Natural killer cell (primary cell): ENCODE results near the gene ULK4. TPM values are rescaled to one million over a fixed set of nuclear protein-coding genes. Genes with fewer than 3 reads are reported as not detected.

ENCODE experiments used
- ATAC-seq, 3 donors: fragments of 150-1000 bp in 2 of 3; fragments of 200-7000 bp in 1 of 3; cut with Tn5 transposase; 1 replicate in 1 of 3; 2 replicates in 2 of 3; pipeline ENCODE4 v1.10.0; 2021; ENCODE audit warnings: mild to moderate bottlenecking in 2 of 3, moderate library complexity in 2 of 3
- DNase-seq, 2 donors: peaks; one replicate each; pipeline versions ENCODE4 v3.0.0 to v3.0.0-alpha.2; 2013 to 2021; ENCODE audit warnings: mixed read lengths in 1 of 2
- H3K27ac ChIP-seq: one replicate; pipeline ENCODE4 v1.5.1; 2013; ENCODE audit warnings: mild to moderate bottlenecking, low read length
- H3K27me3 ChIP-seq: one replicate; pipeline ENCODE4 v1.6.1; 2013; ENCODE audit warnings: low read length; ENCODE audit not compliant: control insufficient read depth, insufficient read depth
- H3K36me3 ChIP-seq: one replicate; pipeline ENCODE4 v1.6.1; 2013; ENCODE audit warnings: low read length; ENCODE audit not compliant: control insufficient read depth, insufficient read depth
- H3K4me1 ChIP-seq: one replicate; pipeline ENCODE4 v1.6.1; 2013; ENCODE audit warnings: low read length; ENCODE audit not compliant: control insufficient read depth, insufficient read depth
- H3K4me3 ChIP-seq: one replicate; pipeline ENCODE4 v1.5.1; 2013; ENCODE audit warnings: low read length
- H3K9me3 ChIP-seq: one replicate; pipeline ENCODE4 v1.6.1; 2013; ENCODE audit warnings: low read length; ENCODE audit not compliant: control insufficient read depth, insufficient read depth
- H3K27ac Mint-ChIP-seq, 2 donors: one replicate each; pipeline ENCODE4 v1.8.0; 2022; ENCODE audit warnings: mild to moderate bottlenecking in 2 of 2, mixed read lengths in 2 of 2, moderate library complexity in 1 of 2
- H3K27me3 Mint-ChIP-seq, 2 donors: one replicate each; pipeline ENCODE4 v1.8.0; 2022; ENCODE audit warnings: low read depth in 2 of 2, mixed read lengths in 2 of 2
- H3K36me3 Mint-ChIP-seq: one replicate; pipeline ENCODE4 v1.8.0; 2022; ENCODE audit warnings: mixed read lengths
- H3K4me1 Mint-ChIP-seq, 2 donors: one replicate each; pipeline ENCODE4 v1.8.0; 2022; ENCODE audit warnings: mixed read lengths in 2 of 2
- H3K4me3 Mint-ChIP-seq: one replicate; pipeline ENCODE4 v1.8.0; 2022; ENCODE audit warnings: mild to moderate bottlenecking, moderate library complexity, mixed read lengths
- H3K9me3 Mint-ChIP-seq, 2 donors: one replicate each; pipeline ENCODE4 v1.8.0; 2022; ENCODE audit warnings: mixed read lengths in 2 of 2
- WGBS: methylation state at CpG from one replicate; pipeline ENCODE4 v1.1.7; 2013; ENCODE audit warnings: missing lambda C conversion rate; ENCODE audit not compliant: insufficient coverage; 5-methylcytosine and 5-hydroxymethylcytosine counted together
- intact Hi-C: fragments of 100-400 bp; cut with micrococcal nuclease; formaldehyde crosslinking; loops from one replicate; pipeline ENCODE4 v1.14.2; 2022
- total RNA-seq, 4 donors: library from RNA; stranded (reverse); fragments of 120-200 nt in 1 of 4; gene quantifications; one replicate each; pipeline versions ENCODE4 v1.2.3 to v1.2.4, GENCODE V29; 2013 to 2022
- TF ChIP-seq, protein P1 (sequence below): fragments of 200-600 bp; IDR thresholded peaks from one replicate; pipeline ENCODE4 v1.8.0; 2022; ENCODE audit warnings: antibody characterized with exemption

ULK4 gene
- total RNA-seq, 3 donors from 2014 or later (not counting 1 experiment from before 2014, with no cell fraction given) = 19.2 to 25.7 (median 21.2) TPM

DNA sequence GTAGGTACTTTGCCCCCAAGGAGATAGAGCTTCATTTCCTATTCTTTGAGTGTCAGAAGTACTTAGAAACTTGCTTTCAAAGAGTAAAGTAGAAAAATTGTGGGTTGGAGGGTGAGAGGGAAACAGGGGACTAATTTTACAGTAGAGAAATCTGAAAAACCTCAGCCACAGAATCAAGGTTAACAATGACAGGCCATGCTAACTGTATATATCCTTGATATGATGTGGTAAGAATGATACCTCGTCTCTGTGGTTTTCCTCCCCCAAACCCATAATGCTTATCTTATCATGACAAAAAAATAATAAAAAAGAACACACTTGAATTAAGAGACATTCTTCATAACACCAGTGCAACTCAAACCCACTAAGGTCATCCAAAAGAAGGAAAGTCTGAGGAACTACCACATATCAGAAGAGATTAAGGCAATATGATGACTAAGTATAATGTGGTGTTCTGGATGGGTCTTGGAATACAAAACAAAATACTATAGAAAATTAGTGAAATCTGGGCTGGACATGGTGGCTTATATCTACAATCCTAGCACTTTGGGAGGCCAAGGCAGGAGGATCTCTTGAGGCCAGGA lies 360.4 kb downstream of the ULK4 start:
- DNase-seq = no peak
- no peaks in the 10 kb centered on the region for H3K4me1 ChIP-seq
- H3K27me3 Mint-ChIP-seq = no peaks in the 10 kb centered on the region
- H3K27me3 ChIP-seq = no peaks in the 10 kb centered on the region
- H3K27ac ChIP-seq = no peak overlapping the region
- no CpG with 5 or more reads among the region's 1 CpG for WGBS
- H3K9me3 Mint-ChIP-seq = no peaks in the 10 kb centered on the region
- no peaks in the 10 kb centered on the region for H3K9me3 ChIP-seq
- no peaks in the 10 kb centered on the region for H3K36me3 ChIP-seq
- H3K4me3 Mint-ChIP-seq = no peak overlapping the region
- H3K36me3 Mint-ChIP-seq = no peaks in the 10 kb centered on the region
- TF ChIP-seq, protein P1, sequence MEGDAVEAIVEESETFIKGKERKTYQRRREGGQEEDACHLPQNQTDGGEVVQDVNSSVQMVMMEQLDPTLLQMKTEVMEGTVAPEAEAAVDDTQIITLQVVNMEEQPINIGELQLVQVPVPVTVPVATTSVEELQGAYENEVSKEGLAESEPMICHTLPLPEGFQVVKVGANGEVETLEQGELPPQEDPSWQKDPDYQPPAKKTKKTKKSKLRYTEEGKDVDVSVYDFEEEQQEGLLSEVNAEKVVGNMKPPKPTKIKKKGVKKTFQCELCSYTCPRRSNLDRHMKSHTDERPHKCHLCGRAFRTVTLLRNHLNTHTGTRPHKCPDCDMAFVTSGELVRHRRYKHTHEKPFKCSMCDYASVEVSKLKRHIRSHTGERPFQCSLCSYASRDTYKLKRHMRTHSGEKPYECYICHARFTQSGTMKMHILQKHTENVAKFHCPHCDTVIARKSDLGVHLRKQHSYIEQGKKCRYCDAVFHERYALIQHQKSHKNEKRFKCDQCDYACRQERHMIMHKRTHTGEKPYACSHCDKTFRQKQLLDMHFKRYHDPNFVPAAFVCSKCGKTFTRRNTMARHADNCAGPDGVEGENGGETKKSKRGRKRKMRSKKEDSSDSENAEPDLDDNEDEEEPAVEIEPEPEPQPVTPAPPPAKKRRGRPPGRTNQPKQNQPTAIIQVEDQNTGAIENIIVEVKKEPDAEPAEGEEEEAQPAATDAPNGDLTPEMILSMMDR = no peak
- H3K27ac Mint-ChIP-seq = no peak overlapping the region
- H3K4me3 ChIP-seq = no peak overlapping the region
- ATAC-seq = no peak
- intact Hi-C loops = no loop called here
- H3K4me1 Mint-ChIP-seq = peaks cover 0 to 22% of the 10 kb centered on the region in 2 donors

GRCh38 chr3:41600616-41601015 lies 361.3 kb downstream of the ULK4 start:
- no peak for DNase-seq
- H3K27ac Mint-ChIP-seq = no peak overlapping the region
- Histone ChIP-seq H3K36me3 (no peaks in the 10 kb centered on the region), H3K27ac (no peak overlapping the region), H3K4me3 (no peak overlapping the region), H3K27me3 (no peaks in the 10 kb centered on the region), H3K9me3 (no peaks in the 10 kb centered on the region), H3K4me1 (no peaks in the 10 kb centered on the region)
- no peaks in the 10 kb centered on the region for H3K27me3 Mint-ChIP-seq
- H3K36me3 Mint-ChIP-seq = no peaks in the 10 kb centered on the region
- WGBS = 93% methylated on average over 2 of the region's 2 CpGs
- no peak for ATAC-seq
- peaks cover 0 to 29% of the 10 kb centered on the region in 2 donors for H3K4me1 Mint-ChIP-seq
- intact Hi-C loops = no loop called here
- no peak overlapping the region for H3K4me3 Mint-ChIP-seq
- TF ChIP-seq, protein P1 = no peak
- no peaks in the 10 kb centered on the region for H3K9me3 Mint-ChIP-seq

- TF ChIP-seq, protein P1 = no peak
- Histone ChIP-seq H3K9me3 (no peaks in the 10 kb centered on the region), H3K27me3 (no peaks in the 10 kb centered on the region), H3K4me1 (peaks cover 3% of the 10 kb centered on the region), H3K27ac (no peak overlapping the region), H3K36me3 (no peaks in the 10 kb centered on the region), H3K4me3 (no peak overlapping the region)
- WGBS = 38% methylated on average over 1 of the region's 1 CpG
- Mint-ChIP-seq H3K9me3 (no peaks in the 10 kb centered on the region), H3K4me1 (peaks cover 9 to 40% of the 10 kb centered on the region in 2 donors), H3K27me3 (no peaks in the 10 kb centered on the region), H3K36me3 (no peaks in the 10 kb centered on the region), H3K27ac (no peak overlapping the region), H3K4me3 (no peak overlapping the region)
- no peak for ATAC-seq
- intact Hi-C loops = no loop called here
- no peak for DNase-seq
These were observed 362.8 kb downstream of the ULK4 start for GRCh38 chr3:41599127-41599484.
